Panc1 (cell line): ENCODE data around the gene CHAF1A. TPM values are rescaled to one million over a fixed set of nuclear protein-coding genes. Genes with fewer than 3 reads are reported as not detected.

Experiments
- microRNA-seq: library from miRNA; unstranded; fragments of <30 nt; microRNA quantifications from one replicate; pipeline ENCODE4 v1.1.0, GENCODE V29; 2020; ENCODE audit not compliant: unreplicated experiment
- total RNA-seq: library from RNA; stranded (reverse); gene quantifications from one replicate; pipeline ENCODE4 v1.2.1, GENCODE V29; 2021; ENCODE audit not compliant: unreplicated experiment

CHAF1A gene
- total RNA-seq, 1 experiment from 2014 or later = 45.4 TPM

Small RNA genes within 50 kb of the gene (microRNA-seq; reads per million reads assigned to microRNA genes)
- 5.1 reads per million, percentile 14 among the genes with 10 or more reads in this experiment for gene MIR4746

Other genes starting within 250 kb of the CHAF1A start
- gene CREB3L3, start 249.0 kb upstream of the CHAF1A start, total RNA-seq = not detected
- 19.8 TPM for gene SIRT6, start 220.1 kb upstream of the CHAF1A start, total RNA-seq
- gene ANKRD24, start 220.0 kb upstream of the CHAF1A start, total RNA-seq = 0.26 TPM
- gene EBI3, start 173.1 kb upstream of the CHAF1A start, total RNA-seq = 3.0 TPM
- 15.9 TPM for gene YJU2, start 155.6 kb upstream of the CHAF1A start, total RNA-seq
- gene SHD, start 123.4 kb upstream of the CHAF1A start, total RNA-seq = 0.46 TPM
- not detected for gene TMIGD2, start 100.3 kb upstream of the CHAF1A start, total RNA-seq
- gene FSD1, start 98.0 kb upstream of the CHAF1A start, total RNA-seq = 12.1 TPM
- gene STAP2, start 63.8 kb upstream of the CHAF1A start, total RNA-seq = 10.0 TPM
- gene MPND, start 59.1 kb upstream of the CHAF1A start, total RNA-seq = 22.9 TPM
- 57.1 TPM for gene SH3GL1, start 2.1 kb upstream of the CHAF1A start, total RNA-seq
- gene UBXN6, start 55.2 kb downstream of the CHAF1A start, total RNA-seq = 55.6 TPM
- gene HDGFL2, start 69.7 kb downstream of the CHAF1A start, total RNA-seq = 56.9 TPM
- gene PLIN4, start 115.8 kb downstream of the CHAF1A start, total RNA-seq = 10.2 TPM
- 0.64 TPM for gene PLIN5, start 132.6 kb downstream of the CHAF1A start, total RNA-seq
- 0.08 TPM for gene LRG1, start 137.4 kb downstream of the CHAF1A start, total RNA-seq
- gene SEMA6B, start 157.0 kb downstream of the CHAF1A start, total RNA-seq = 5.7 TPM
- 4.8 TPM for gene TNFAIP8L1, start 236.9 kb downstream of the CHAF1A start, total RNA-seq